SH-SY5Y (cell line): ENCODE data around the gene IL37.

Source experiments
- GATA2 ChIP-seq: IDR thresholded peaks from 2 replicates; pipeline ENCODE4 v1.6.1; 2011; ENCODE audit warnings: mild to moderate bottlenecking, low read depth, low read length
- GATA3 ChIP-seq: IDR thresholded peaks from 2 replicates; pipeline ENCODE4 v1.6.1; 2011; ENCODE audit warnings: low read depth, mild to moderate bottlenecking, low read length, moderate library complexity

GRCh38 chr2:112924821-112925220 is 13.9 kb downstream of the IL37 start:
- TF ChIP-seq GATA2, result no peak
- TF ChIP-seq GATA3, result no peak
